ENCODE data around the gene LAPTM5. TPM values are rescaled to one million over a fixed set of nuclear protein-coding genes. Genes with fewer than 3 reads are reported as not detected.

The LAPTM5 gene
- total RNA-seq, 1 donor from 2014 or later, result 0.56 TPM

DNA sequence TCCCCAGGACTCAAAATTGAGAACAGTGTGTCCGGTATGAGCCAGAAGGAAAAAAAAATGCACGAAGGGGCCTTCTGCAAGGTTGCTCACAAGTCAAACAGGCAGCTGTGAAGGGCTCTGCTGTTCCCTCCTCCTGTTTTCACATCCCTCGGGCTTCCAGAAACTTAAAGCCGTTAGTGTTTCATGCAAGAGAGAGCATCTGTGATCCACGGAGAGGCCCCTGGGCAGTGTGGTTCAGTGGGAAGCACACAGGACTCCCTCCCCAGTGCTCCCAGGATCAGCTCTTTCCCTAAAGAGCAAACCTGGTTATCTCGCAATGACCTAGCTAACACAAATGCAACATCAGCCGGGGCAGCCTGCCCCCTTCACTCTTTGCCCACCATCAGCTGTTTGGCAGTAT is 31.3 kb downstream of the LAPTM5 start:
- peaks cover 22% of the 10 kb centered on the region for H3K4me1 Mint-ChIP-seq (ENCODE audit: low read depth, unreplicated experiment)
- no peaks in the 10 kb centered on the region for H3K36me3 Mint-ChIP-seq (ENCODE audit: unreplicated experiment)
- no peak overlapping the region for H3K27ac Mint-ChIP-seq (ENCODE audit: unreplicated experiment)
- H3K4me3 Mint-ChIP-seq (ENCODE audit: unreplicated experiment), result no peak overlapping the region
- no peak for DNase-seq
- no peak for TF ChIP-seq CTCF (IDR thresholded peaks at IDR 0.05; ENCODE audit: partially characterized antibody, unreplicated experiment)
- peaks cover 4% of the 10 kb centered on the region for H3K27me3 Mint-ChIP-seq (ENCODE audit: unreplicated experiment)
- no peaks in the 10 kb centered on the region for H3K9me3 Mint-ChIP-seq (ENCODE audit: unreplicated experiment)

- Mint-ChIP-seq H3K4me1 (ENCODE audit: low read depth, unreplicated experiment) (peaks cover 22% of the 10 kb centered on the region), H3K27ac (ENCODE audit: unreplicated experiment) (no peak overlapping the region), H3K9me3 (ENCODE audit: unreplicated experiment) (peaks cover 3% of the 10 kb centered on the region), H3K27me3 (ENCODE audit: unreplicated experiment) (peaks cover 4% of the 10 kb centered on the region), H3K4me3 (ENCODE audit: unreplicated experiment) (no peak overlapping the region), H3K36me3 (ENCODE audit: unreplicated experiment) (no peaks in the 10 kb centered on the region)
- DNase-seq, result no peak
- no peak for TF ChIP-seq CTCF (IDR thresholded peaks at IDR 0.05; ENCODE audit: partially characterized antibody, unreplicated experiment)
These were observed 32.0 kb downstream of the LAPTM5 start for GRCh38 chr1:30725450-30726095.

DNA sequence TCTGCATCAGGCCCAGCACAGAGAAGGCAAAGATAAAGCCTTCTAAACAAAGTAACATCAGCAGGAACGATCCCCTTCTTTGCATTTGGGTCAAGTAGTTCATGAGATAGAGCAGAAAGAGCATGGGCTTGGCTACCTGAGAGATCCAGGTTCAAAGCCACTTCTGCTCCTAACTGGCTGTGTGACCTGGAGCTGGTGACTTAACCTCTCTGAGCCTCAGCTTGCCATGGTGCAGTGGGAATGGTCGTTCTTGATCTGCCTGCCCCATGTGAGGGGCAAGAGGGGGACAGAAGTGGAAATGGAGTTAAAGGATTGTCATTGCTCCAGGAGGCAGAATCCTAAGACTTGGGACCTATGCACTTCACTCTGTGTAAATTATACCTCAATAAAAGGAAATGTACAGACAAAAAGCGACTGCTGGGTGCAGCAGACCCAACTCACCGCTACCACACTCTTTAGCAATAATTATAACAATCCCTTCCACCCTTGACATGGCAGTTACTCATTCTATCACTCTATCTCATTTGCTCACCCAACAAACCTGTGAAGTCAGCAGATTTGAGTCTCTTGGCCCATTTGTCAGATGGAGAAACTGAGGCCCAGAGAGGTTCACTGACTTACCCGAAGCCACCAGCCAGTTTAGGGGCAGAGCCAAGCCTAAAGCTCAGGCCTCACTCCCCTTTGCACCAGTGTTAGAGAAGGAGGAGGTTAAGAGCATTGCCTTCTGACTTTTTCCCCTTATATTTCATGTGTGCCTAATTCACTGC is 32.7 kb downstream of the LAPTM5 start:
- H3K36me3 Mint-ChIP-seq (ENCODE audit: unreplicated experiment), result no peaks in the 10 kb centered on the region
- H3K27me3 Mint-ChIP-seq (ENCODE audit: unreplicated experiment), result peaks cover 4% of the 10 kb centered on the region
- TF ChIP-seq CTCF (IDR thresholded peaks at IDR 0.05; ENCODE audit: partially characterized antibody, unreplicated experiment), result no peak
- no peak overlapping the region for H3K4me3 Mint-ChIP-seq (ENCODE audit: unreplicated experiment)
- peaks cover 22% of the 10 kb centered on the region for H3K4me1 Mint-ChIP-seq (ENCODE audit: low read depth, unreplicated experiment)
- no peak overlapping the region for H3K27ac Mint-ChIP-seq (ENCODE audit: unreplicated experiment)
- H3K9me3 Mint-ChIP-seq (ENCODE audit: unreplicated experiment), result peaks cover 3% of the 10 kb centered on the region
- DNase-seq, result no peak

GRCh38 chr1:30724175-30724574 is 33.4 kb downstream of the LAPTM5 start:
- no peaks in the 10 kb centered on the region for H3K36me3 Mint-ChIP-seq (ENCODE audit: unreplicated experiment)
- DNase-seq, result no peak
- no peak overlapping the region for H3K4me3 Mint-ChIP-seq (ENCODE audit: unreplicated experiment)
- peak; percentile 25 for TF ChIP-seq CTCF (IDR thresholded peaks at IDR 0.05; ENCODE audit: partially characterized antibody, unreplicated experiment)
- H3K4me1 Mint-ChIP-seq (ENCODE audit: low read depth, unreplicated experiment), result peaks cover 19% of the 10 kb centered on the region
- peaks cover 4% of the 10 kb centered on the region for H3K27me3 Mint-ChIP-seq (ENCODE audit: unreplicated experiment)
- H3K27ac Mint-ChIP-seq (ENCODE audit: unreplicated experiment), result no peak overlapping the region
- peaks cover 3% of the 10 kb centered on the region for H3K9me3 Mint-ChIP-seq (ENCODE audit: unreplicated experiment)

GRCh38 chr1:30723331-30723755 is 34.2 kb downstream of the LAPTM5 start, which contains the start of gene MATN1:
Gene MATN1 (minus strand): TSS chr1:30723585. CDS start chr1:30723551, 34 bp downstream.
- H3K36me3 Mint-ChIP-seq (ENCODE audit: unreplicated experiment), result no peaks in the 10 kb centered on the region
- no peak within 1 kb of the TSS for H3K4me3 Mint-ChIP-seq (ENCODE audit: unreplicated experiment)
- no peak for DNase-seq
- TF ChIP-seq CTCF (IDR thresholded peaks at IDR 0.05; ENCODE audit: partially characterized antibody, unreplicated experiment), result no peak
- no peak within 1 kb of the TSS for H3K27ac Mint-ChIP-seq (ENCODE audit: unreplicated experiment)
- peaks cover 16% of the 10 kb centered on the region for H3K4me1 Mint-ChIP-seq (ENCODE audit: low read depth, unreplicated experiment)
- peaks cover 3% of the 10 kb centered on the region for H3K9me3 Mint-ChIP-seq (ENCODE audit: unreplicated experiment)
- H3K27me3 Mint-ChIP-seq (ENCODE audit: unreplicated experiment), result peaks cover 1% of the 10 kb centered on the region
